Measurements from ENCODE around the gene RNF220. TPM values are rescaled to one million over a fixed set of nuclear protein-coding genes. Genes with fewer than 3 reads are reported as not detected.

The RNF220 gene
- total RNA-seq, 4 donors from 2014 or later: 22.0 to 94.3 (median 49.4) TPM

DNA sequence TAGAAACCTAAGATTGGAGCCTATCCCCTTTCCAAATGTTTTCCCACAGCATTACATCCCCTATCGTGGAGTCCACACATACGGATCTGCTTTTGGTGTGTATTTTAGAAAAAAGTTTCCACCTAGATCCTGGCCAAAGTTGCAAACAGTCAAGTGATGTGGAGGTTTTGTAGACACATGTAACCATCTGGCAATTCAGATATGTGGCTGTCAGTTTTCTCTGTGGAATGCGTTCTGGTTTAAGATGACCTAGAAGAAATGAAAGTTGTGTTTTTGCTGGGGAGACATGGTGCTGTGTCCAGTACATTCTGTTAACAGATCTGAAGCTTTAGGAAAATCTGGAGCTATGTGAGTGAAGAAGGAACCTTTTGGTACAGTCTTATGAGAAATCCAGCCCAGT lies 14.8 kb downstream of the RNF220 start:
- Histone ChIP-seq H3K36me3 (no peaks in the 10 kb centered on the region), H3K27ac (no peak overlapping the region), H3K9me3 (no peaks in the 10 kb centered on the region), H3K4me1 (peaks cover 0 to 8% of the 10 kb centered on the region in 2 donors), H3K27me3 (peaks cover 12 to 50% of the 10 kb centered on the region in 2 donors), H3K4me3 (no peak overlapping the region)
- intact Hi-C loops (cut with DNase I; ENCODE audit: low total_unique reads): no loop called here
- DNase-seq: no peak
- TF ChIP-seq POLR2A (IDR thresholded peaks at IDR 0.05): no peak
- TF ChIP-seq, protein P1, sequence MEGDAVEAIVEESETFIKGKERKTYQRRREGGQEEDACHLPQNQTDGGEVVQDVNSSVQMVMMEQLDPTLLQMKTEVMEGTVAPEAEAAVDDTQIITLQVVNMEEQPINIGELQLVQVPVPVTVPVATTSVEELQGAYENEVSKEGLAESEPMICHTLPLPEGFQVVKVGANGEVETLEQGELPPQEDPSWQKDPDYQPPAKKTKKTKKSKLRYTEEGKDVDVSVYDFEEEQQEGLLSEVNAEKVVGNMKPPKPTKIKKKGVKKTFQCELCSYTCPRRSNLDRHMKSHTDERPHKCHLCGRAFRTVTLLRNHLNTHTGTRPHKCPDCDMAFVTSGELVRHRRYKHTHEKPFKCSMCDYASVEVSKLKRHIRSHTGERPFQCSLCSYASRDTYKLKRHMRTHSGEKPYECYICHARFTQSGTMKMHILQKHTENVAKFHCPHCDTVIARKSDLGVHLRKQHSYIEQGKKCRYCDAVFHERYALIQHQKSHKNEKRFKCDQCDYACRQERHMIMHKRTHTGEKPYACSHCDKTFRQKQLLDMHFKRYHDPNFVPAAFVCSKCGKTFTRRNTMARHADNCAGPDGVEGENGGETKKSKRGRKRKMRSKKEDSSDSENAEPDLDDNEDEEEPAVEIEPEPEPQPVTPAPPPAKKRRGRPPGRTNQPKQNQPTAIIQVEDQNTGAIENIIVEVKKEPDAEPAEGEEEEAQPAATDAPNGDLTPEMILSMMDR (IDR thresholded peaks at IDR 0.05): no peak

DNA sequence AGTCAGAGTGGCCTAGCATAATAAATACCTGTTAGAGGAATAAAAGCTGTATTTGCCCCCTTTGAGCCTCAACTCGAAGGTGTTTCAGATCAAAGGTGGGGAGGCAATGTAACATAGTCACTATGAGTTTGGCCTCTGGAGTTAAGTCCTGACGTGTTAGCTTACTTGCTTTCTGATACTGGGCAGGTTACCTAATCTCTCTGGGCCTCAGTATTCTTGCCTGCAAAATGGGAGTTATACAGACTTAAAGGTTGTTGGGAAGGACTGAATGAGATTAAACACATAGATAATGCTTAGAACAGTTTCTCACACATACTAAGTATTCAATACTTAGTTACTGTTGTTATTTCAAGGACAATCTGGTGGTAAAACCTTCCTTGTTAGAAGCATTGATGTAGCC lies 15.5 kb downstream of the RNF220 start:
- Histone ChIP-seq H3K9me3 (no peaks in the 10 kb centered on the region), H3K27ac (no peak overlapping the region), H3K27me3 (peaks cover 12 to 44% of the 10 kb centered on the region in 2 donors), H3K4me1 (peaks cover 0 to 8% of the 10 kb centered on the region in 2 donors), H3K4me3 (no peak overlapping the region), H3K36me3 (no peaks in the 10 kb centered on the region)
- DNase-seq: no peak
- no peak for TF ChIP-seq POLR2A (IDR thresholded peaks at IDR 0.05)
- TF ChIP-seq, protein P1 (IDR thresholded peaks at IDR 0.05): no peak
- intact Hi-C loops (cut with DNase I; ENCODE audit: low total_unique reads): no loop called here

DNA sequence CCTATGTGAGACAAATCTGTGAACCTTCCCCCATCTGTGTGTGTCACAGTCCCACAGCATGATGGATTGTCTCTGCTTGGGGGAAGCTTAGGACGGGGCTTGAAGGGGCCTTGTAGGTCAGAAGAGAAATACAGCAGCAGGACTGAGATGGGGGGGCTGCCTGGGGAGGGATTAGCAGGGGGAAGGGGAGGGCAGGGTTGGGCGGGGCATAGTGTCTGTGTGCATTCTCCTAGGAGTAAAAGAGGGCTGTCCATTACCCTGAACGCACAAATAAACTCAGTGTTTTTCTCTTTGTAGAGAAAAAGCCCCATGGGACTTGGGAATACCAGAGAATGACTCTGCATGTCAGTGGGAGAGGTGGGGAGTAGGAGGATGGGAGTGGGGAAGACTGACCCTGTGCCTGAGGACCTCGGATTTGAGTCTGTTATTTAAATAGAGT lies 16.4 kb downstream of the RNF220 start:
- H3K4me3 ChIP-seq: no peak overlapping the region
- peaks cover 12 to 37% of the 10 kb centered on the region in 2 donors for H3K27me3 ChIP-seq
- TF ChIP-seq, protein P1 (IDR thresholded peaks at IDR 0.05): no peak
- no peak for TF ChIP-seq POLR2A (IDR thresholded peaks at IDR 0.05)
- H3K27ac ChIP-seq: no peak overlapping the region
- no peaks in the 10 kb centered on the region for H3K9me3 ChIP-seq
- intact Hi-C loops (cut with DNase I; ENCODE audit: low total_unique reads): no loop called here
- peaks cover 0 to 8% of the 10 kb centered on the region in 2 donors for H3K4me1 ChIP-seq
- no peak for DNase-seq
- no peaks in the 10 kb centered on the region for H3K36me3 ChIP-seq

DNA sequence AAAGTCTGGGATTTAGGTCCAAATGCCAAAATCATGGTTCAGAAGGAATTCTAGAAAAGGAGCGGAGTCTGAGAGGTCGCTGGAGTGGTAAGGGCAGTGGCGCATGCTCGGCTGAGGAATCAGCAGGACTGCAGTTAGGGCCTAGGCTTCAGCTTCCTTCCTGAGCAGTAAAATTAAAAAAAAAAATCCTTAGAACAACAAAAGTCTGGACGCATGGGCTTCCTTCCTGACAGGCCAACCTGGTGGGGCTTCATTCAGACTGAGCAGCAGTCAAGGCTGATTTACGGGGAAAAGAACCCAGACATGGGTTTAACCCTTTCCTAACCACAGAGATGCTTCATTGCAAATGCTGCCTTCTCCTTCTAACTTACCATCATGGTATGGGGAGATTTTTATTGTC lies 17.1 kb downstream of the RNF220 start:
- no peak overlapping the region for H3K4me3 ChIP-seq
- no peak for DNase-seq
- H3K27me3 ChIP-seq: peaks cover 12 to 32% of the 10 kb centered on the region in 2 donors
- no peak for TF ChIP-seq POLR2A (IDR thresholded peaks at IDR 0.05)
- TF ChIP-seq, protein P1 (IDR thresholded peaks at IDR 0.05): no peak
- H3K4me1 ChIP-seq: peaks cover 0 to 8% of the 10 kb centered on the region in 2 donors
- H3K27ac ChIP-seq: no peak overlapping the region
- H3K9me3 ChIP-seq: no peaks in the 10 kb centered on the region
- intact Hi-C loops (cut with DNase I; ENCODE audit: low total_unique reads): no loop called here
- H3K36me3 ChIP-seq: no peaks in the 10 kb centered on the region

DNA sequence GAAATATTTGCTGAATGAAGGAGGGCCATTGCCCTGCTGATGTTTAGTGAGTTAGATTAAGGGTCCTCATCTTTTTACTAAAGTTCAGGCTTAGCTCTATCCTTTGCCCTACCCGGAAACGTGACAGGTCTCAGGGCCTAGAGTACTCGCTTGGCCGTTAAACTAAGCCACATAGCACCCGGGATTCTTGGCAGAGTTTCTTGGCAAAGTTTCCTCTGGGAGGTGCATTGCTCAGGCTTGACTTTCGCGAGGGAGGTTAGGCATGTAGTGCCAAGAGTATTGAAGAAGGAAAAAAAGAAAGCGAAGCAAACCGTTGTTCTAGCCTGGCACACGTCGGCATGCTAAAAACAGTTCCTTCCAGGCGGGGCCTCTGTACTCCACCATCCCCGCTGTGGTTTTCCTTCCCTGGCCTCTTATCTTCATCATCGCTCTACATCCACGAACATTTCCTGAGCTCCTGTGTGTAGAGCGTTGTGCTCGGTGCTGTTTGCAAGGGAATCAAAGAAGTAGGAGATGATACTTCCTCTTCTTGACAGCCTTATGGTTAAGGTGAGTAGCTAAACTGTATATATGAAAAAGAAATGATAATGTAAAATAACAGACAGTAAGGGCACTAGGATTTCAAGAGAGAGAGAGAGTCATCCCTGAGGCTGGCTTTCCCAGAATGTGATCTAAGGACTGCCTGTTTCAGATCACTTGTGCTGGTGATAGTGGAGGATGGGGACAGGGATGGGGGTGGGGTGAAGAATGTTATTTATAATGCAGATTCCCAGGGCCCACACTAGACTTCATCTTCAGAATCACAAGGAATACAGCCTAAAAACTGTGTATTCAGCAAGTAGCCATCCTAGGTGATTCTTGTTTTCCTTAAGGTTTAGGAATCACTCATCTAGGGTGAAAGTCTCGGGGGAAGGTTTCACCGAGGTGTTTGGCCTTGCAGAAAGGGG lies 18.8 kb downstream of the RNF220 start:
- DNase-seq: peak; percentile 56 to 57
- Histone ChIP-seq H3K9me3 (no peaks in the 10 kb centered on the region), H3K4me3 (no peak overlapping the region), H3K36me3 (no peaks in the 10 kb centered on the region), H3K27me3 (peaks cover 0 to 21% of the 10 kb centered on the region in 2 donors), H3K27ac (no peak overlapping the region), H3K4me1 (no peaks in the 10 kb centered on the region)
- intact Hi-C loops (cut with DNase I; ENCODE audit: low total_unique reads): no loop called here
- TF ChIP-seq POLR2A (IDR thresholded peaks at IDR 0.05): no peak
- TF ChIP-seq, protein P1 (IDR thresholded peaks at IDR 0.05): no peak

Data from uterus (tissue), 4 donors.